Epidermal melanocyte (primary cell): Measurements from ENCODE around the gene SPR.

Experiments used
- DNase-seq: peaks from one replicate; pipeline ENCODE4 v3.0.0; 2011; ENCODE audit warnings: low spot score; ENCODE audit not compliant: insufficient read length

The SPR gene

GRCh38 chr2:72931280-72931910, 44.2 kb downstream of the SPR start:
- no peak for DNase-seq

GRCh38 chr2:72932045-72932740, 45.0 kb downstream of the SPR start:
- DNase-seq: no peak

- DNase-seq: no peak
These were observed 45.6 kb downstream of the SPR start for GRCh38 chr2:72932805-72933204.

GRCh38 chr2:72933207-72933606, 46.0 kb downstream of the SPR start:
- no peak for DNase-seq

GRCh38 chr2:72933646-72934151, 46.5 kb downstream of the SPR start:
- no peak for DNase-seq

GRCh38 chr2:72934683-72935610, 47.7 kb downstream of the SPR start:
- no peak for DNase-seq

GRCh38 chr2:72935611-72935957, 48.4 kb downstream of the SPR start:
- DNase-seq: no peak

- DNase-seq: no peak
These were observed 49.6 kb downstream of the SPR start for GRCh38 chr2:72936660-72937355.

- no peak for DNase-seq
These were observed 50.1 kb downstream of the SPR start for GRCh38 chr2:72937356-72937669.

- no peak for DNase-seq
These were observed 51.2 kb downstream of the SPR start for GRCh38 chr2:72938455-72938854.

- no peak for DNase-seq
These were observed 53.2 kb downstream of the SPR start for GRCh38 chr2:72940361-72940760.

GRCh38 chr2:72940786-72941185, 53.6 kb downstream of the SPR start:
- no peak for DNase-seq
